ENCODE measurements around the gene IQCE. TPM values are rescaled to one million over a fixed set of nuclear protein-coding genes. Genes with fewer than 3 reads are reported as not detected.

The IQCE gene
- total and polyA plus RNA-seq, 10 of the 15 experiments (the other 5 are each of a cell fraction or from before 2014, with no cell fraction given) = 0.37 to 8.1 (median 3.7) TPM

- no peak for TF ChIP-seq ZBTB4 (CRISPR knock-in tag; IDR thresholded peaks at IDR 0.05)
- no peak for TF ChIP-seq ZBED1 (IDR thresholded peaks at IDR 0.05; ENCODE audit: borderline replicate concordance)
- TF ChIP-seq POU2F2 (IDR thresholded peaks at IDR 0.05; ENCODE audit: borderline replicate concordance, low read depth, low read length) = no peak
- TF ChIP-seq JUND (IDR thresholded peaks at IDR 0.05; ENCODE audit: low read depth, low read length) = no peak
- no peak for TF ChIP-seq EGR1 (IDR thresholded peaks at IDR 0.05; ENCODE audit: borderline replicate concordance in 1 of 2, low read depth in 2 of 2, low read length in 2 of 2)
- TF ChIP-seq ZZZ3 (IDR thresholded peaks at IDR 0.05; ENCODE audit: control insufficient read depth, insufficient read length, low read depth) = no peak
- no peak for TF ChIP-seq CBFB (IDR thresholded peaks at IDR 0.05; ENCODE audit: low read depth)
Measured at GRCh38 chr7:2539031-2539911, 19.5 kb upstream of the IQCE start (continued).

- intact Hi-C loops (cut with micrococcal nuclease; ENCODE audit: unreplicated experiment) = no loop called here
- CTCF ChIA-PET = no interaction called here
- SMC1A ChIA-PET (ENCODE audit: uncharacterized antibody, unreplicated experiment) = no interaction called here
- 96% methylated on average over 7 of the region's 7 CpGs for WGBS (ENCODE audit: insufficient coverage, insufficient replicate concordance, low lambda C conversion rate, missing lambda C conversion rate)
- Histone ChIP-seq H4K20me1 (ENCODE audit: control insufficient read depth, insufficient read depth) (no peaks in the 10 kb centered on the region), H3K4me2 (ENCODE audit: control insufficient read depth, insufficient read depth) (no peak overlapping the region), H3K4me1 (ENCODE audit: control insufficient read depth, insufficient read depth, low read length) (no peaks in the 10 kb centered on the region), H3K9ac (ENCODE audit: control insufficient read depth, insufficient read depth, low read length) (no peak overlapping the region), H3K79me2 (ENCODE audit: control insufficient read depth, insufficient read depth, low read length) (no peaks in the 10 kb centered on the region), H3K27me3 (replicated peaks in 1 of 2; ENCODE audit: control insufficient read depth in 2 of 2, insufficient read depth in 2 of 2, low read length in 1 of 2) (no peaks in the 10 kb centered on the region), H3K27ac (ENCODE audit: control insufficient read depth, insufficient read depth) (no peak overlapping the region), H2AFZ (ENCODE audit: control insufficient read depth, low read depth, low read length) (no peak overlapping the region), H3K36me3 (ENCODE audit: control insufficient read depth in 2 of 2, insufficient read depth in 2 of 2, low read length in 1 of 2) (peaks cover 0 to 23% of the 10 kb centered on the region in 2 experiments; a peak in 3 of 4 replicates), H3K9me3 (replicated peaks; ENCODE audit: control insufficient read depth, insufficient read depth, low read length) (no peaks in the 10 kb centered on the region), H3K4me3 (no peak overlapping the region)
- no TSS peak for BruUV-seq (replicated peaks)
- POLR2A ChIA-PET = no interaction called here
- no peak for ATAC-seq
- FAIRE-seq = no peak
- RAD21 ChIA-PET (ENCODE audit: unreplicated experiment) = no interaction called here
- no peak for DNase-seq (ENCODE audit: low read depth, low spot score)
- in situ Hi-C loops (cut with MboI) = no loop called here
- TF ChIP-seq ZBED1 (IDR thresholded peaks at IDR 0.05; ENCODE audit: borderline replicate concordance) (no peak), ZNF687 (IDR thresholded peaks at IDR 0.05) (no peak), SREBF1 (IDR thresholded peaks at IDR 0.05; ENCODE audit: low read length) (no peak), SUZ12 (IDR thresholded peaks at IDR 0.05; ENCODE audit: unreplicated experiment) (no peak), NR2C1 (IDR thresholded peaks at IDR 0.05) (no peak)
Measured at GRCh38 chr7:2540133-2540532, 18.6 kb upstream of the IQCE start.
